Measurements from ENCODE around the gene NMNAT2. TPM values are rescaled to one million over a fixed set of nuclear protein-coding genes. Genes with fewer than 3 reads are reported as not detected.

NMNAT2 gene
- total RNA-seq, 1 experiment from 2014 or later: 0.39 TPM

DNA sequence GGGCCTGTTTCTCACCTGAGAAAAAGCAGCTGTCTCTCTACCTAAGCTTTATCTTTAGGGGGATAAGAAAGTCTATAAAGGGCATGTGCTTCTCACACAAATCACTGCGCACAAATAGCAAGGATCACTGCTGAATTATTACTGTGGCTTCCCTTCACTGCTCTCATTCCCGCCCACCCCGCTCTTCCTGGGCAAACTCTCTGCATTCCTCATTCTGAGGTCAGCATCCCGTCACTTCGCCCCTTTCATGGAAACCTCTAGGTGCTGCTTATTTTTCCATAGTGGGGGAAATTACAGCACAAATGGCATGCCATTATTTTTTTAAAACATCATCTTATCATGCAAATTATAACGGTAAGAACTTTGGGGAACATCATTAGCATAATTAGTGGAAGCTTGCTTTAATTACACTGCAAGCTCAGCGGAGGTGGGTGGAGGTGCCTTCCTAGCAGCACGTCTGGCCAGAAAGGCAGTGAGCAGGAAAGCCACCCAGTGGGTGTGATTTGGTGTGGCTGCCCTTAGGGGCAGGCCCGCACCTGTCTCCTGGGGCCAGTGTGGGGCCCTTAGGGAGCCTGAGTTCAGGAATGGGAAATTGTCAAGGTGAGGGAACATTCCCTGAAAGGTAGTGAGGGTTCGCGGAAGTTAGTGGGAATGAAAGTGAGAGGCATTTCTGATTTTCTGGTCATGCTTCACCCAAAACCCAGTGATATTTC lies 126.2 kb downstream of the NMNAT2 start:
- no peak for DNase-seq (ENCODE audit: low read depth, low spot score)
- in situ Hi-C loops (cut with HindIII; ENCODE audit: low pct_unique_long_range_greater_than_20kb, low sequenced_read_pairs) (no loop called here), intact Hi-C loops (cut with micrococcal nuclease; ENCODE audit: unreplicated experiment) (no loop called here)
- Histone ChIP-seq H3K27ac (ENCODE audit: low read length) (no peak overlapping the region), H3K36me3 (ENCODE audit: control insufficient read depth, insufficient read depth, low read length) (no peaks in the 10 kb centered on the region), H3K4me1 (ENCODE audit: control insufficient read depth, insufficient read depth, low read length) (no peaks in the 10 kb centered on the region), H3K27me3 (ENCODE audit: control insufficient read depth, insufficient read depth, low read length) (no peaks in the 10 kb centered on the region), H3K4me3 (ENCODE audit: low read depth in 2 of 2, low read length in 2 of 2) (no peak overlapping the region), H3K9me3 (ENCODE audit: control insufficient read depth, insufficient read depth, low read depth, low read length) (no peaks in the 10 kb centered on the region)
- ChIA-PET POLR2A (no interaction called here), CTCF (interaction anchor here (0.6 kb wide), 1 partner anchor 1017 kb away, joined by 3 read pairs; no protein-coding TSS in a partner anchor)
- ATAC-seq: no peak
- TF ChIP-seq SIN3A (IDR thresholded peaks at IDR 0.05; ENCODE audit: borderline replicate concordance, insufficient read depth, low read depth, low read length) (no peak), POLR2AphosphoS5 (IDR thresholded peaks at IDR 0.05; ENCODE audit: low read depth, low read length) (no peak), TCF7L2 (IDR thresholded peaks at IDR 0.05; ENCODE audit: low read depth, low read length) (no peak)
- TF ChIP-seq, protein P1, sequence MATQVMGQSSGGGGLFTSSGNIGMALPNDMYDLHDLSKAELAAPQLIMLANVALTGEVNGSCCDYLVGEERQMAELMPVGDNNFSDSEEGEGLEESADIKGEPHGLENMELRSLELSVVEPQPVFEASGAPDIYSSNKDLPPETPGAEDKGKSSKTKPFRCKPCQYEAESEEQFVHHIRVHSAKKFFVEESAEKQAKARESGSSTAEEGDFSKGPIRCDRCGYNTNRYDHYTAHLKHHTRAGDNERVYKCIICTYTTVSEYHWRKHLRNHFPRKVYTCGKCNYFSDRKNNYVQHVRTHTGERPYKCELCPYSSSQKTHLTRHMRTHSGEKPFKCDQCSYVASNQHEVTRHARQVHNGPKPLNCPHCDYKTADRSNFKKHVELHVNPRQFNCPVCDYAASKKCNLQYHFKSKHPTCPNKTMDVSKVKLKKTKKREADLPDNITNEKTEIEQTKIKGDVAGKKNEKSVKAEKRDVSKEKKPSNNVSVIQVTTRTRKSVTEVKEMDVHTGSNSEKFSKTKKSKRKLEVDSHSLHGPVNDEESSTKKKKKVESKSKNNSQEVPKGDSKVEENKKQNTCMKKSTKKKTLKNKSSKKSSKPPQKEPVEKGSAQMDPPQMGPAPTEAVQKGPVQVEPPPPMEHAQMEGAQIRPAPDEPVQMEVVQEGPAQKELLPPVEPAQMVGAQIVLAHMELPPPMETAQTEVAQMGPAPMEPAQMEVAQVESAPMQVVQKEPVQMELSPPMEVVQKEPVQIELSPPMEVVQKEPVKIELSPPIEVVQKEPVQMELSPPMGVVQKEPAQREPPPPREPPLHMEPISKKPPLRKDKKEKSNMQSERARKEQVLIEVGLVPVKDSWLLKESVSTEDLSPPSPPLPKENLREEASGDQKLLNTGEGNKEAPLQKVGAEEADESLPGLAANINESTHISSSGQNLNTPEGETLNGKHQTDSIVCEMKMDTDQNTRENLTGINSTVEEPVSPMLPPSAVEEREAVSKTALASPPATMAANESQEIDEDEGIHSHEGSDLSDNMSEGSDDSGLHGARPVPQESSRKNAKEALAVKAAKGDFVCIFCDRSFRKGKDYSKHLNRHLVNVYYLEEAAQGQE (IDR thresholded peaks at IDR 0.05; ENCODE audit: insufficient read depth in 1 of 2, low read depth in 2 of 2, low read length in 1 of 2): no peak
- TF ChIP-seq, protein P2, sequence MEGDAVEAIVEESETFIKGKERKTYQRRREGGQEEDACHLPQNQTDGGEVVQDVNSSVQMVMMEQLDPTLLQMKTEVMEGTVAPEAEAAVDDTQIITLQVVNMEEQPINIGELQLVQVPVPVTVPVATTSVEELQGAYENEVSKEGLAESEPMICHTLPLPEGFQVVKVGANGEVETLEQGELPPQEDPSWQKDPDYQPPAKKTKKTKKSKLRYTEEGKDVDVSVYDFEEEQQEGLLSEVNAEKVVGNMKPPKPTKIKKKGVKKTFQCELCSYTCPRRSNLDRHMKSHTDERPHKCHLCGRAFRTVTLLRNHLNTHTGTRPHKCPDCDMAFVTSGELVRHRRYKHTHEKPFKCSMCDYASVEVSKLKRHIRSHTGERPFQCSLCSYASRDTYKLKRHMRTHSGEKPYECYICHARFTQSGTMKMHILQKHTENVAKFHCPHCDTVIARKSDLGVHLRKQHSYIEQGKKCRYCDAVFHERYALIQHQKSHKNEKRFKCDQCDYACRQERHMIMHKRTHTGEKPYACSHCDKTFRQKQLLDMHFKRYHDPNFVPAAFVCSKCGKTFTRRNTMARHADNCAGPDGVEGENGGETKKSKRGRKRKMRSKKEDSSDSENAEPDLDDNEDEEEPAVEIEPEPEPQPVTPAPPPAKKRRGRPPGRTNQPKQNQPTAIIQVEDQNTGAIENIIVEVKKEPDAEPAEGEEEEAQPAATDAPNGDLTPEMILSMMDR (IDR thresholded peaks at IDR 0.05): no peak
- BruUV-seq (replicated peaks): no TSS peak

- TF ChIP-seq TCF7L2 (IDR thresholded peaks at IDR 0.05; ENCODE audit: low read depth, low read length): no peak
- TF ChIP-seq SIN3A (IDR thresholded peaks at IDR 0.05; ENCODE audit: borderline replicate concordance, insufficient read depth, low read depth, low read length): no peak
- TF ChIP-seq, protein P1 (IDR thresholded peaks at IDR 0.05; ENCODE audit: insufficient read depth in 1 of 2, low read depth in 2 of 2, low read length in 1 of 2): no peak
- H3K36me3 ChIP-seq (ENCODE audit: control insufficient read depth, insufficient read depth, low read length): no peaks in the 10 kb centered on the region
- no peaks in the 10 kb centered on the region for H3K9me3 ChIP-seq (ENCODE audit: control insufficient read depth, insufficient read depth, low read depth, low read length)
- ATAC-seq (no peak), DNase-seq (ENCODE audit: low read depth, low spot score) (no peak)
- no peaks in the 10 kb centered on the region for H3K27me3 ChIP-seq (ENCODE audit: control insufficient read depth, insufficient read depth, low read length)
- no peak overlapping the region for H3K27ac ChIP-seq (ENCODE audit: low read length)
- H3K4me1 ChIP-seq (ENCODE audit: control insufficient read depth, insufficient read depth, low read length): no peaks in the 10 kb centered on the region
- in situ Hi-C loops (cut with HindIII; ENCODE audit: low pct_unique_long_range_greater_than_20kb, low sequenced_read_pairs) (no loop called here), intact Hi-C loops (cut with micrococcal nuclease; ENCODE audit: unreplicated experiment) (no loop called here)
- no TSS peak for BruUV-seq (replicated peaks)
- ChIA-PET CTCF (interaction anchor here (0.6 kb wide), 1 partner anchor 1018 kb away, joined by 3 read pairs; no protein-coding TSS in a partner anchor), POLR2A (no interaction called here)
- no peak overlapping the region for H3K4me3 ChIP-seq (ENCODE audit: low read depth in 2 of 2, low read length in 2 of 2)
Observed at GRCh38 chr1:183291216-183291762, 126.9 kb downstream of the NMNAT2 start.

Data from Panc1 (cell line).